HEK293T (cell line): Measurements from ENCODE around the gene STIP1.

Source experiments
- CTCF ChIA-PET: fragments of 350-600 bp; formaldehyde crosslinking; extraction: SDS; loops from one replicate; lab custom pipeline; 2021; ENCODE audit warnings: antibody characterized with exemption, inconsistent platforms; lab: Yijun Ruan, JAX
- POLR2A ChIA-PET: fragments of 350-600 bp; formaldehyde crosslinking; extraction: SDS; loops from one replicate; lab custom pipeline; 2020; ENCODE audit warnings: antibody characterized with exemption, inconsistent platforms; lab: Yijun Ruan, JAX
- DNase-seq: peaks from one replicate; pipeline ENCODE4 v3.0.0; 2012; ENCODE audit warnings: mixed read lengths; ENCODE audit errors: extremely low spot score
- ARNT ChIP-seq: fragments of 450-650 bp; IDR thresholded peaks from 2 replicates; pipeline ENCODE4 v1.6.1; 2017; ENCODE audit warnings: mild to moderate bottlenecking
- BHLHE40 ChIP-seq: fragments of 450-650 bp; IDR thresholded peaks from 2 replicates; pipeline ENCODE4 v1.6.1; 2016; ENCODE audit warnings: mild to moderate bottlenecking, moderate library complexity, borderline replicate concordance
- CTBP1 ChIP-seq: fragments of 450-650 bp; IDR thresholded peaks from 2 replicates; pipeline ENCODE4 v1.6.1; 2016; ENCODE audit warnings: borderline replicate concordance
- ELF4 ChIP-seq: fragments of 450-650 bp; IDR thresholded peaks from 2 replicates; pipeline ENCODE4 v1.6.1; 2017; ENCODE audit warnings: antibody characterized with exemption
- FOXA1 ChIP-seq: fragments of 450-650 bp; IDR thresholded peaks from 2 replicates; pipeline ENCODE4 v1.6.1; 2016; ENCODE audit warnings: mild to moderate bottlenecking
- FOXK2 ChIP-seq: fragments of 450-650 bp; IDR thresholded peaks from 2 replicates; pipeline ENCODE4 v1.6.1; 2016; ENCODE audit warnings: mild to moderate bottlenecking
- FOXM1 ChIP-seq: fragments of 450-650 bp; IDR thresholded peaks from 2 replicates; pipeline ENCODE4 v1.6.1; 2017; ENCODE audit warnings: mild to moderate bottlenecking, borderline replicate concordance
- HDGF ChIP-seq: fragments of 450-650 bp; IDR thresholded peaks from 2 replicates; pipeline ENCODE4 v1.6.1; 2017; ENCODE audit warnings: antibody characterized with exemption, borderline replicate concordance
- L3MBTL2 ChIP-seq: fragments of 450-650 bp; conservative IDR thresholded peaks from 2 replicates; pipeline ENCODE4 v1.6.1; 2016; ENCODE audit warnings: mild to moderate bottlenecking
- LEF1 ChIP-seq: fragments of 450-650 bp; IDR thresholded peaks from 2 replicates; pipeline ENCODE4 v1.6.1; 2017; ENCODE audit warnings: mild to moderate bottlenecking, borderline replicate concordance
- NFRKB ChIP-seq: fragments of 450-650 bp; IDR thresholded peaks from 2 replicates; pipeline ENCODE4 v1.6.1; 2016; ENCODE audit warnings: mild to moderate bottlenecking, moderate library complexity
- SP1 ChIP-seq: fragments of 450-650 bp; IDR thresholded peaks from 2 replicates; pipeline ENCODE4 v1.6.1; 2017
- SUZ12 ChIP-seq: fragments of 450-650 bp; IDR thresholded peaks from 2 replicates; pipeline ENCODE4 v1.6.1; 2016; ENCODE audit warnings: mild to moderate bottlenecking
- TARDBP ChIP-seq: fragments of 450-650 bp; IDR thresholded peaks from 2 replicates; pipeline ENCODE4 v1.6.1; 2016
- ZNF384 ChIP-seq: fragments of 450-650 bp; IDR thresholded peaks from 2 replicates; pipeline ENCODE4 v1.6.1; 2016
- TF ChIP-seq, protein P1 (sequence below): fragments of 450-650 bp; IDR thresholded peaks from 2 replicates; pipeline ENCODE4 v1.6.1; 2016

STIP1 gene

GRCh38 chr11:64209563-64209843 is 23.5 kb downstream of the STIP1 start:
- CTCF ChIA-PET, result interaction anchor here (1.1 kb wide), 2 partner anchors 17 to 95 kb away, joined by 3 to 4 read pairs; partner anchors contain the start of genes NUDT22 and TRPT1
- POLR2A ChIA-PET, result no interaction called here
- DNase-seq, result no peak
- no peak for TF ChIP-seq SP1
- TF ChIP-seq FOXA1, result no peak
- no peak for TF ChIP-seq HDGF
- no peak for TF ChIP-seq ELF4
- no peak for TF ChIP-seq L3MBTL2
- TF ChIP-seq, protein P1, sequence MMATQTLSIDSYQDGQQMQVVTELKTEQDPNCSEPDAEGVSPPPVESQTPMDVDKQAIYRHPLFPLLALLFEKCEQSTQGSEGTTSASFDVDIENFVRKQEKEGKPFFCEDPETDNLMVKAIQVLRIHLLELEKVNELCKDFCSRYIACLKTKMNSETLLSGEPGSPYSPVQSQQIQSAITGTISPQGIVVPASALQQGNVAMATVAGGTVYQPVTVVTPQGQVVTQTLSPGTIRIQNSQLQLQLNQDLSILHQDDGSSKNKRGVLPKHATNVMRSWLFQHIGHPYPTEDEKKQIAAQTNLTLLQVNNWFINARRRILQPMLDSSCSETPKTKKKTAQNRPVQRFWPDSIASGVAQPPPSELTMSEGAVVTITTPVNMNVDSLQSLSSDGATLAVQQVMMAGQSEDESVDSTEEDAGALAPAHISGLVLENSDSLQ, result no peak
- TF ChIP-seq SUZ12, result no peak
- no peak for TF ChIP-seq FOXM1
- TF ChIP-seq FOXK2, result no peak
- no peak for TF ChIP-seq ZNF384
- no peak for TF ChIP-seq NFRKB
- TF ChIP-seq BHLHE40, result no peak
- no peak for TF ChIP-seq ARNT
- no peak for TF ChIP-seq TARDBP
- no peak for TF ChIP-seq LEF1
- no peak for TF ChIP-seq CTBP1

DNA sequence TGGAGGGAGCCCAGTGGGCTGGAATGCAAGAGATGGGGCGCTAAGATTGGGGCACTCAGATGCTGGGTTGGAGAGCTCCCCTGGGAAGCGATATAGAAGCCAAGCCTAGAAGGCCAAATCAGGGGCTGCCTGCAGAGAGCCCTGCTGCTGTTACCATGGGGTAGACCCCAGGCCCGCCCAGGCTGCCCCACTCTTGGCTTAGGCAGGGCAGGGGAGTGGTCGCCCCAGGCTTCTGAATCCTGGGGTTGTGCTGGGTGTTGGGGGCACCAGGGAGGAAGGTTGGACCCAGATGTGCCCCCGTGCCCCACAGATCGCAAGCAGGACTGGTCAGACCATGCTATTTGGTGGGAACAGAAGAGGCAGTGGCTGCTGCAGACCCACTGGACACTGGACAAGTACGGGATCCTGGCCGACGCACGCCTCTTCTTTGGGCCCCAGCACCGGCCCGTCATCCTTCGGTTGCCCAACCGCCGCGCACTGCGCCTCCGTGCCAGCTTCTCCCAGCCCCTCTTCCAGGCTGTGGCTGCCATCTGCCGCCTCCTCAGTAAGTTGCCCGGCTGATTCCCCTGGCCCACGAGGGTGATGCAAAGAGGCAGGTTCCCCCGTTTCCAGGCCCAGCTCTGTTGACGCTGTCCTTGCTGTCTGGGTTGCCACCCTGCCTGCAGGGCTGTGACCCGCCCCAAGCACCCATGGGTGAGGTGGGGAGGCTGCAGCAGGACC is 24.5 kb downstream of the STIP1 start:
- ChIA-PET POLR2A (interaction anchor here (0.5 to 1.5 kb wide), 3 partner anchors 13 to 36 kb away, joined by 3 to 5 read pairs (median 3); partner anchors contain the start of genes NUDT22 and TRPT1), CTCF (no interaction called here)
- no peak for DNase-seq
- no peak for TF ChIP-seq FOXM1
- no peak for TF ChIP-seq ZNF384
- TF ChIP-seq BHLHE40, result no peak
- no peak for TF ChIP-seq CTBP1
- no peak for TF ChIP-seq ARNT
- no peak for TF ChIP-seq FOXA1
- TF ChIP-seq HDGF, result no peak
- TF ChIP-seq LEF1, result no peak
- TF ChIP-seq, protein P1, result no peak
- TF ChIP-seq SP1, result no peak
- no peak for TF ChIP-seq NFRKB
- TF ChIP-seq ELF4, result no peak
- no peak for TF ChIP-seq FOXK2
- no peak for TF ChIP-seq SUZ12
- no peak for TF ChIP-seq L3MBTL2
- no peak for TF ChIP-seq TARDBP

DNA sequence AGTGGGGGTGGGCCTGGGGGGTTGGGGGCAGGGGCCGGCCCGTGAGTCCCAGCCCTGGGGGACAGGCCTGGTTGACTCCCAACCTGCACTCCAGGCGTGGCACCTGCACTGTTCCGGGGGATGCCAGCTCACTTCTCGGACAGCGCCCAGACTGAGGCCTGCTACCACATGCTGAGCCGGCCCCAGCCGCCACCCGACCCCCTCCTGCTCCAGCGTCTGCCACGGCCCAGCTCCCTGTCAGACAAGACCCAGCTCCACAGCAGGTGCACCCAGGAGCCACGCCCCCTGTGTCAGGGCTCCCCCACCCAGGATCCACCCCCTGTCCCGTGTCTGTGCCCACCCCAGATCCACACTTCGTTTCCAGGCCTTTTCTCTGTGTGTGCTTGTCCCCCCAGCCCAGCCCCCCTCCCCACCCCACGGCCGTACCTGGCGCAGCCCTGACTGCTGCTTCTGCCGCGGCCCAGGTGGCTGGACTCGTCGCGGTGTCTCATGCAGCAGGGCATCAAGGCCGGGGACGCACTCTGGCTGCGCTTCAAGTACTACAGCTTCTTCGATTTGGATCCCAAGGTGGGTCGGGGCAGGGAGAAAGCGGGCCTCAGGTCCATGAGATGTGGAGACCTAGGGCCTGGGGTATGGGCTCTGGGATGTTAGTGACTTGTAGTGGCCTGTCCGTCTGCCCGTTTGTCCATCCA is 25.4 kb downstream of the STIP1 start:
- no peak for DNase-seq
- POLR2A ChIA-PET, result interaction anchor here (1.1 to 1.9 kb wide), 4 partner anchors 12 to 26 kb away, joined by 3 to 7 read pairs (median 5); partner anchors contain the start of genes NUDT22, STIP1 and TRPT1
- CTCF ChIA-PET, result no interaction called here
- no peak for TF ChIP-seq SUZ12
- TF ChIP-seq ELF4, result no peak
- TF ChIP-seq NFRKB, result no peak
- TF ChIP-seq FOXM1, result no peak
- TF ChIP-seq SP1, result no peak
- TF ChIP-seq FOXK2, result no peak
- no peak for TF ChIP-seq ARNT
- no peak for TF ChIP-seq ZNF384
- no peak for TF ChIP-seq L3MBTL2
- TF ChIP-seq FOXA1, result no peak
- no peak for TF ChIP-seq CTBP1
- TF ChIP-seq, protein P1, result no peak
- TF ChIP-seq TARDBP, result no peak
- no peak for TF ChIP-seq BHLHE40
- TF ChIP-seq HDGF, result no peak
- TF ChIP-seq LEF1, result no peak

DNA sequence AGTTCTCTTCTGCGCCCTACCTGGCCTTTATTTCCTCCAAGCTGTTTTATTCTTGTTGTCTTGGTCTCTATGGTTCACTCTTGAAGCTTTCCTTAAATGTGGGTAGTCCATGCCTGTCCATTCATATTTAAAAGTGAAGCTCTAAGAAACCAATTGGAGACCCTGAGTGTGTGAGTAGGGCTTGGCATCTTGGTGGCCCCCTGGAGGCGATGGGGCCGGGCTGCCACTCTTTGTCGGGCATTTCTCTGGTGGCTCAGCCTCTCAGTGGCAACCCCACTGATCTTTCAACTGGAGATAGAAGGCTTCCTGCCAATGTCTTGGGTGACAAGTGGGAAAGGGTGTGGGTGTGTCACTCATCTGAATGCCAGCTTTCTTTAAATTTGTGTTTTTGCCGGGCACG is 30.9 kb downstream of the STIP1 start:
- no peak for TF ChIP-seq CTBP1
- no peak for TF ChIP-seq SP1
- TF ChIP-seq ARNT, result no peak
- TF ChIP-seq, protein P1, result no peak
- no peak for TF ChIP-seq TARDBP
- no peak for TF ChIP-seq SUZ12
- ChIA-PET CTCF (interaction anchor here (0.7 kb wide), 1 partner anchor 54 kb away, joined by 3 read pairs; no protein-coding TSS in a partner anchor), POLR2A (interaction anchor here (1.1 to 2.3 kb wide), 3 partner anchors 9 to 32 kb away, joined by 3 to 10 read pairs (median 9); partner anchors contain the start of genes NUDT22, STIP1 and TRPT1)

More for the DNA sequence above, 30.9 kb downstream of the STIP1 start:
- no peak for DNase-seq
